CD4-positive, CD25-positive, alpha-beta regulatory T cell (primary cell): Measurements from ENCODE around the gene JARID2. TPM values are rescaled to one million over a fixed set of nuclear protein-coding genes. Genes with fewer than 3 reads are reported as not detected.
"Not testable (repeated sequence)": the region's sequence is repeated elsewhere in the genome, so short reads cannot be mapped to it uniquely, and the experiment has no call there.

Source experiments
- ATAC-seq, 2 donors: fragments of 150-1000 bp; cut with Tn5 transposase; one replicate each; pipeline ENCODE4 v1.10.0; 2021; ENCODE audit warnings: low read depth in 2 of 2, moderate number of reproducible peaks in 2 of 2, moderate library complexity in 1 of 2
- DNase-seq, 3 donors: peaks; one replicate each; pipeline versions ENCODE4 v3.0.0 to v3.0.0-alpha.2; 2012 to 2022; ENCODE audit warnings: mixed read lengths in 1 of 3
- H3K27ac ChIP-seq: one replicate; pipeline ENCODE4 v1.7.0; 2013; ENCODE audit warnings: mild to moderate bottlenecking, low read length; ENCODE audit not compliant: insufficient read depth, poor library complexity, severe bottlenecking
- H3K27me3 ChIP-seq: one replicate; pipeline ENCODE4 v1.7.0; 2013; ENCODE audit warnings: low read length; ENCODE audit not compliant: control insufficient read depth, insufficient read depth
- H3K36me3 ChIP-seq: one replicate; pipeline ENCODE4 v1.7.0; 2013; ENCODE audit warnings: mild to moderate bottlenecking, low read length, moderate library complexity; ENCODE audit not compliant: control insufficient read depth, insufficient read depth
- H3K4me1 ChIP-seq: 2 replicates; pipeline ENCODE4 v1.7.0; 2013; ENCODE audit warnings: mild to moderate bottlenecking, low read length; ENCODE audit not compliant: insufficient read depth, control insufficient read depth, poor library complexity, severe bottlenecking
- H3K4me3 ChIP-seq: one replicate; pipeline ENCODE4 v1.7.0; 2013; ENCODE audit warnings: low read depth, mild to moderate bottlenecking, low read length, moderate library complexity
- H3K9me3 ChIP-seq, 2 experiments: 1 replicate in 1 of 2; 2 replicates in 1 of 2; pipeline ENCODE4 v1.7.0; 2013; ENCODE audit warnings: low read length in 2 of 2, mild to moderate bottlenecking in 1 of 2, moderate library complexity in 1 of 2; ENCODE audit not compliant: control insufficient read depth in 2 of 2
- H3K27ac Mint-ChIP-seq, 3 donors: one replicate each; pipeline ENCODE4 v1.8.0; 2020 to 2022; ENCODE audit warnings: mild to moderate bottlenecking in 3 of 3, mixed read lengths in 3 of 3, moderate library complexity in 2 of 3
- H3K27me3 Mint-ChIP-seq: one replicate; pipeline ENCODE4 v1.8.0; 2022; ENCODE audit warnings: mild to moderate bottlenecking, mixed read lengths
- H3K36me3 Mint-ChIP-seq: one replicate; pipeline ENCODE4 v1.8.0; 2020; ENCODE audit warnings: mixed read lengths
- H3K4me1 Mint-ChIP-seq, 4 donors: one replicate each; pipeline ENCODE4 v1.8.0; 2020 to 2022; ENCODE audit warnings: mixed read lengths in 4 of 4, mild to moderate bottlenecking in 1 of 4
- H3K4me3 Mint-ChIP-seq, 4 donors: one replicate each; pipeline ENCODE4 v1.8.0; 2020 to 2022; ENCODE audit warnings: mild to moderate bottlenecking in 4 of 4, mixed read lengths in 4 of 4, moderate library complexity in 3 of 4
- H3K9me3 Mint-ChIP-seq, 7 donors: one replicate each; pipeline ENCODE4 v1.8.0; 2020 to 2022; ENCODE audit warnings: mixed read lengths in 7 of 7, mild to moderate bottlenecking in 3 of 7, moderate library complexity in 2 of 7
- polyA plus RNA-seq, 4 donors: library from polyadenylated mRNA; unstranded; fragments of 300-500 nt; fragmentation: Illumina TruSeq; gene quantifications; one replicate each; pipeline ENCODE4 v1.2.3, GENCODE V29; 2021
- total RNA-seq: library from RNA; stranded (reverse); gene quantifications from one replicate; pipeline ENCODE4 v1.2.3, GENCODE V29; 2022

The JARID2 gene
- total and polyA plus RNA-seq, 5 donors from 2014 or later = 4.1 to 26.1 (median 5.6) TPM

- no peaks in the 10 kb centered on the region for H3K4me1 ChIP-seq
- H3K27me3 ChIP-seq = no peaks in the 10 kb centered on the region
- Mint-ChIP-seq H3K4me3 (no peak overlapping the region), H3K27ac (no peak overlapping the region), H3K4me1 (peaks cover 0 to 11% (median 0%) of the 10 kb centered on the region in 4 donors), H3K36me3 (peaks cover 18% of the 10 kb centered on the region), H3K27me3 (no peaks in the 10 kb centered on the region), H3K9me3 (no peaks in the 10 kb centered on the region)
- no peak overlapping the region for H3K27ac ChIP-seq
- no peak for ATAC-seq
- DNase-seq = no peak
- H3K4me3 ChIP-seq = no peak overlapping the region
- H3K36me3 ChIP-seq = peaks cover 6% of the 10 kb centered on the region
- H3K9me3 ChIP-seq = no peaks in the 10 kb centered on the region
These were observed 292.2 kb downstream of the JARID2 start for GRCh38 chr6:15538106-15538505.

DNA sequence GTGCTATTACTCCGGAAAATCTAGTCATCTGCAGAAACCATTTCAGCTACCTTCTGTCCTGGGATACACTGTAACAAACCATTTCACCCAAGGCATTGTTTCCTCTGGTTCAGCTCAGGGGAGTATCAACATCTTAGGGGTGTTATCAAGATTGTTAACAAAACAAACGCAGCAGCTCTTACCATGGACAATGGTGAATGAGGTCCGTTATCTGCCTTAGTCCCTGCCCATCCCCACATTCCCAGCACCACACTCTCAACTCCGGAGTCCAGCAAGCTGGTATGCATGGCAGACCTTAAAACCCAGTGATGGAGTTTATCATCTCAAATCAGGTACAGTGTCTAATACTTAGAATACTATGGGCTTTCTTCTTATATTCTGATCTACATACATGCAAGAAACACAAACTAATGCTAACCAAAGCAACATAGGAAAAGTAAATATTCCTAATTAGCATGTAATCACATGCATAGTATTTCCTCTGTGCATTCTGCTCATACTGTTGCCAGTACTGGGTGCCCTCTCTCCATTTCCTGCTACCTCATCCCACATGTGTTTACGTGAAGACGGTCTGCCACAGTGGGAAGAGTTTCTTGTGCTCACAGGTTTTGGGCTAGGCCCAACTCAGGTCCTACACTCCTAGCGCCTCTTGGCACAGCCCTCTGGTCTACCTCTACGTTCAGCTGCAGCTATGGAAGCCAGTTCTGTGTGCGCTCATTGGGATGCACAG lies 293.1 kb downstream of the JARID2 start:
- Mint-ChIP-seq H3K27me3 (no peaks in the 10 kb centered on the region), H3K36me3 (peaks cover 17% of the 10 kb centered on the region), H3K9me3 (peaks cover 0 to 6% (median 0%) of the 10 kb centered on the region in 7 donors), H3K4me1 (peaks cover 0 to 13% (median 2%) of the 10 kb centered on the region in 4 donors), H3K4me3 (no peak overlapping the region), H3K27ac (peak overlapping the region in 1 of 3 donors; percentile 29)
- H3K4me1 ChIP-seq = no peaks in the 10 kb centered on the region
- no peak for ATAC-seq
- no peaks in the 10 kb centered on the region for H3K27me3 ChIP-seq
- no peak overlapping the region for H3K4me3 ChIP-seq
- H3K27ac ChIP-seq = no peak overlapping the region
- DNase-seq = no peak
- H3K9me3 ChIP-seq = peaks cover 0 to 4% of the 10 kb centered on the region in 2 experiments
- H3K36me3 ChIP-seq = no peaks in the 10 kb centered on the region

GRCh38 chr6:15539722-15540270 lies 293.9 kb downstream of the JARID2 start:
- ATAC-seq (no peak), DNase-seq (no peak)
- no peaks in the 10 kb centered on the region for H3K36me3 ChIP-seq
- Mint-ChIP-seq H3K9me3 (peaks cover 0 to 6% (median 0%) of the 10 kb centered on the region in 7 donors), H3K4me3 (no peak overlapping the region), H3K4me1 (peaks cover 0 to 13% (median 2%) of the 10 kb centered on the region in 4 donors), H3K36me3 (peaks cover 17% of the 10 kb centered on the region), H3K27me3 (no peaks in the 10 kb centered on the region), H3K27ac (peak overlapping the region in 1 of 3 donors; percentile 44)
- no peaks in the 10 kb centered on the region for H3K4me1 ChIP-seq
- H3K4me3 ChIP-seq = no peak overlapping the region
- H3K27me3 ChIP-seq = no peaks in the 10 kb centered on the region
- H3K27ac ChIP-seq = no peak overlapping the region
- peaks cover 0 to 4% of the 10 kb centered on the region in 2 experiments for H3K9me3 ChIP-seq

DNA sequence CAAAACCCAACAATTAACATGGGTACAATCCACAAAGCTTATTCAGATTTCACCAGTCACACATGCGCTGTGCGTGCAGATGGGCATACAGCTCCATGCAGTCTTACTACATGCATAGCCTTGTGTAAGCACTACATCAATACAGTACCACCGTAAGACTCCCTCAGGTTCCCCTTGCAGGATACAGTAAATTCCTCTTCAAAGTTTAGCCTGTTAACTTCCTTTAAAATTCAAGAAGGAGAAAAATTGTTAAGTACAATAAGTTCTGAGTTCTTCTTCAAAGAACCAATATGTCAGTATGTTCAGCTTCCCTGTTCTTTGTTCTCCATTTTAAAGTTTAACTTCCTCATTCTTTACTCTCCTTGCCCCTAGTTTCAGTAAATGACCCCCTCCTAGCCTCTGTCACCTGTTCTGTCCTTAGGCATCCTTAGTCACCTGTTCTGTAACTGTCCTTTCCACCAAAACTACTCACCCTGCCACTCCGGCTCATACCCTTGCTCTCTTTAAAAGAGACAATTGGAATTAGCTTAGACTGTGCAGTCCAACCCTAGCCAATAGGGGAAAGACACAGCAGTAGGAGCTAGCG lies 297.6 kb downstream of the JARID2 start:
- not testable (repeated sequence) for H3K4me1 Mint-ChIP-seq, ATAC-seq, DNase-seq, H3K27ac Mint-ChIP-seq, H3K9me3 Mint-ChIP-seq, H3K4me1 ChIP-seq, H3K27me3 Mint-ChIP-seq, H3K27ac ChIP-seq, H3K9me3 ChIP-seq, H3K36me3 ChIP-seq, H3K4me3 Mint-ChIP-seq, H3K4me3 ChIP-seq, H3K27me3 ChIP-seq
- peaks cover 11% of the 10 kb centered on the region for H3K36me3 Mint-ChIP-seq

DNA sequence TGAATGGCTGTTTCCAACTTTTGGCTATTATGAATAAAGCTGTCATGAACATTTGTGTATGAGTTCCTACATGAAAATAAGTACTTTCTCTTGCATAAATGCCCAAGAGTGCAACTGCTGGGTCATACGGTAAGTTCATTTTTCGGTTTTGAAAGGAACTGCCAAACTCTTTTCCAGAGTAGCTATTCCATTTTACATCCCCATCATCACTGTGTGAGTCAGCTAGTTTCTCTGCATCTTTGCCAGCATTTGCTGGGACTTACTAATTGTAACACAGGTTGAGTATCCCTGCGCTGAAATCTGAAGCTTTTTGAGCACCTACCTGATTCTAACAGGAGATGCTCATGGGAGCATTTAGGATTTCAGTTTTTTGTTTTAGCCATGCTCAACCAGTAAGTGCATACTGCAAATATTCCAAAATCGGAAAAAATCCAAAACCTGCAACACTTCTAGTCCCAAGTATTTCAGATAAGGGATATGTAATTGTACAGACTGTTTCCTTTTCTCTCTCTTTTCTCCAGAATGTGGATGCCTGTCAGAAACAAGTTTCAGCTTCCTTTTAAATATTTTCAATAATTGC lies 298.5 kb downstream of the JARID2 start:
- Mint-ChIP-seq H3K9me3 (peaks cover 0 to 6% (median 0%) of the 10 kb centered on the region in 7 donors), H3K27ac (no peak overlapping the region), H3K27me3 (no peaks in the 10 kb centered on the region), H3K4me3 (no peak overlapping the region), H3K4me1 (peaks cover 0 to 7% (median 3%) of the 10 kb centered on the region in 4 donors), H3K36me3 (peaks cover 11% of the 10 kb centered on the region)
- DNase-seq = no peak
- H3K36me3 ChIP-seq = no peaks in the 10 kb centered on the region
- peaks cover 0 to 4% of the 10 kb centered on the region in 2 experiments for H3K9me3 ChIP-seq
- ATAC-seq = no peak
- H3K4me3 ChIP-seq = no peak overlapping the region
- H3K4me1 ChIP-seq = no peaks in the 10 kb centered on the region
- no peaks in the 10 kb centered on the region for H3K27me3 ChIP-seq
- no peak overlapping the region for H3K27ac ChIP-seq

DNA sequence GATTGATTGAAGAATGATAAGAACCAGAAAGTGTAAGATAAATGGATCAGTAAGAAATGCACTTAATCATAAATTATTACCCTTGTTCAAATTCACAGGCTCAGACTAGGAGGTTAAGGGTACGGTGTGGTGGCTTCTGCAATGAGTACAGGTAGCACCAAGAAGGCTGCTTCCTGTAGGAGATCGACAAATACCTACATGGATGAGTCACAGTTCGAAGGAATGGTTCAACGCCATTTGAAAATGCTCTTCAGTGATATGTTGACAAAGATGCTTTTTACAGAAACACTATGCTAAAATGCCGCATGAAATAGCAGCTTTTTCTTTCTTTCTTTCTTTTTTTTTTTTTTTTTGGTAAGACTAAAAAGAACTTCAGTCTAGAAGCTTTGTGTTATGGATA lies 300.7 kb downstream of the JARID2 start:
- peaks cover 0 to 4% of the 10 kb centered on the region in 2 experiments for H3K9me3 ChIP-seq
- no peak overlapping the region for H3K4me3 ChIP-seq
- no peak overlapping the region for H3K4me3 Mint-ChIP-seq
- H3K27ac ChIP-seq = no peak overlapping the region
- no peaks in the 10 kb centered on the region for H3K27me3 Mint-ChIP-seq
- no peaks in the 10 kb centered on the region for H3K4me1 ChIP-seq
- peaks cover 0 to 15% (median 8%) of the 10 kb centered on the region in 4 donors for H3K4me1 Mint-ChIP-seq
- no peaks in the 10 kb centered on the region for H3K36me3 ChIP-seq
- peaks cover 6% of the 10 kb centered on the region for H3K36me3 Mint-ChIP-seq
- H3K27ac Mint-ChIP-seq = no peak overlapping the region
- ATAC-seq (no peak), DNase-seq (no peak)
- no peaks in the 10 kb centered on the region for H3K27me3 ChIP-seq
- peaks cover 0 to 6% (median 0%) of the 10 kb centered on the region in 7 donors for H3K9me3 Mint-ChIP-seq

GRCh38 chr6:15547400-15547799 lies 301.5 kb downstream of the JARID2 start:
- DNase-seq = no peak
- Histone ChIP-seq H3K27me3 (no peaks in the 10 kb centered on the region), H3K4me1 (no peaks in the 10 kb centered on the region), H3K27ac (no peak overlapping the region), H3K9me3 (peaks cover 0 to 4% of the 10 kb centered on the region in 2 experiments), H3K4me3 (no peak overlapping the region), H3K36me3 (no peaks in the 10 kb centered on the region)
- H3K27ac Mint-ChIP-seq = no peak overlapping the region
- ATAC-seq = no peak
- peaks cover 0 to 6% (median 0%) of the 10 kb centered on the region in 7 donors for H3K9me3 Mint-ChIP-seq
- peaks cover 0 to 20% (median 11%) of the 10 kb centered on the region in 4 donors for H3K4me1 Mint-ChIP-seq
- H3K4me3 Mint-ChIP-seq = no peak overlapping the region
- H3K36me3 Mint-ChIP-seq = peaks cover 12% of the 10 kb centered on the region
- H3K27me3 Mint-ChIP-seq = no peaks in the 10 kb centered on the region
